ENCODE data around the gene LEMD2. TPM values are rescaled to one million over a fixed set of nuclear protein-coding genes. Genes with fewer than 3 reads are reported as not detected.

LEMD2 gene
- total RNA-seq, 1 experiment from 2014 or later, result 43.9 TPM

DNA sequence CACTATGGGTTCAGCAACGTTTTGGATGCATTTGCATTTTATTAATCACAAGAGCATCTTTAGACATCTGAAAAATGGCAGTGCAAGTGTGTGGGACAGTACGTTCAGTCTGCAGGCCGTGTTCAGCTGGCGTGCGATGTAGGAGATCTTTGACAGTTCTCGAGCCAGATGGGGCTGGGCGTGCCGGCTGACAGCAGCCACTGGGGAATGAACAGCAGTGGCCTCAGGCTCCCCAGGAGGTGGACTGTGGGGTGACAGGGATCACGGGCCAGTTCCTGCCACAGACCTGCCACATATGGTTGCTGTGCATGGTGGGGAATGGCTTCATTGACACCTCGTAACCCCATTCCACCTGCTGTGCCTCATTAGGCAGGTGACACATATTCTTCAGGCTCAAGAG lies 31.3 kb upstream of the LEMD2 start:
- H3K79me2 ChIP-seq (ENCODE audit: insufficient read depth, low read length), result no peaks in the 10 kb centered on the region
- no peak overlapping the region for H2AFZ ChIP-seq (ENCODE audit: low read depth, low read length, poor library complexity, severe bottlenecking)
- BruUV-seq (replicated peaks), result no TSS peak
- ChIA-PET CTCF (no interaction called here), POLR2A (interaction anchor here (0.7 kb wide), 1 partner anchor 58 kb away, joined by 3 read pairs; no protein-coding TSS in a partner anchor), RAD21 (ENCODE audit: low non-redundant PET in 1 of 2, low total read pairs in 2 of 2, uncharacterized antibody in 2 of 2, unreplicated experiment in 2 of 2) (no interaction called here)
- no peak overlapping the region for H3K9ac ChIP-seq (ENCODE audit: low read length)
- no peaks in the 10 kb centered on the region for H3K36me3 ChIP-seq (ENCODE audit: control insufficient read depth in 1 of 2, insufficient read depth in 2 of 2, low read length in 2 of 2)
- intact Hi-C loops (cut with micrococcal nuclease), result no loop called here
- no peak overlapping the region for H3K27ac ChIP-seq (ENCODE audit: low read depth, low read length)
- no peaks in the 10 kb centered on the region for H3K9me3 ChIP-seq (ENCODE audit: control insufficient read depth in 1 of 2, insufficient read depth in 1 of 2, low read depth in 1 of 2, low read length in 2 of 2)
- no peak overlapping the region for H3K4me3 ChIP-seq (replicated peaks in 1 of 2; ENCODE audit: low read depth in 1 of 2, low read length in 2 of 2)
- no peaks in the 10 kb centered on the region for H3K9me2 ChIP-seq (ENCODE audit: insufficient read depth)
- DNase-seq (ENCODE audit: low read depth, low spot score) (no peak), ATAC-seq (no peak)
- H3K4me2 ChIP-seq (ENCODE audit: low read length), result no peak overlapping the region
- H4K20me1 ChIP-seq (ENCODE audit: insufficient read depth), result no peaks in the 10 kb centered on the region
- TF ChIP-seq, protein P1, sequence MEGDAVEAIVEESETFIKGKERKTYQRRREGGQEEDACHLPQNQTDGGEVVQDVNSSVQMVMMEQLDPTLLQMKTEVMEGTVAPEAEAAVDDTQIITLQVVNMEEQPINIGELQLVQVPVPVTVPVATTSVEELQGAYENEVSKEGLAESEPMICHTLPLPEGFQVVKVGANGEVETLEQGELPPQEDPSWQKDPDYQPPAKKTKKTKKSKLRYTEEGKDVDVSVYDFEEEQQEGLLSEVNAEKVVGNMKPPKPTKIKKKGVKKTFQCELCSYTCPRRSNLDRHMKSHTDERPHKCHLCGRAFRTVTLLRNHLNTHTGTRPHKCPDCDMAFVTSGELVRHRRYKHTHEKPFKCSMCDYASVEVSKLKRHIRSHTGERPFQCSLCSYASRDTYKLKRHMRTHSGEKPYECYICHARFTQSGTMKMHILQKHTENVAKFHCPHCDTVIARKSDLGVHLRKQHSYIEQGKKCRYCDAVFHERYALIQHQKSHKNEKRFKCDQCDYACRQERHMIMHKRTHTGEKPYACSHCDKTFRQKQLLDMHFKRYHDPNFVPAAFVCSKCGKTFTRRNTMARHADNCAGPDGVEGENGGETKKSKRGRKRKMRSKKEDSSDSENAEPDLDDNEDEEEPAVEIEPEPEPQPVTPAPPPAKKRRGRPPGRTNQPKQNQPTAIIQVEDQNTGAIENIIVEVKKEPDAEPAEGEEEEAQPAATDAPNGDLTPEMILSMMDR (IDR thresholded peaks at IDR 0.05 in 2 of 3, conservative IDR thresholded peaks at IDR 0.05 in 1 of 3; ENCODE audit: borderline replicate concordance in 1 of 3, insufficient read depth in 1 of 3, low read depth in 2 of 3, low read length in 2 of 3), result no peak
- TF ChIP-seq, protein P2, sequence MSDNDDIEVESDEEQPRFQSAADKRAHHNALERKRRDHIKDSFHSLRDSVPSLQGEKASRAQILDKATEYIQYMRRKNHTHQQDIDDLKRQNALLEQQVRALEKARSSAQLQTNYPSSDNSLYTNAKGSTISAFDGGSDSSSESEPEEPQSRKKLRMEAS (IDR thresholded peaks at IDR 0.05), result no peak
- TF ChIP-seq SIN3A (IDR thresholded peaks at IDR 0.05; ENCODE audit: low read depth) (no peak), CBX3 (IDR thresholded peaks at IDR 0.05; ENCODE audit: low read depth) (no peak), POLR2A (IDR thresholded peaks at IDR 0.05; ENCODE audit: borderline replicate concordance, extremely low read depth, insufficient read depth, insufficient read length) (no peak), ZNF274 (IDR thresholded peaks at IDR 0.05; ENCODE audit: low read depth, low read length) (no peak), RAD21 (IDR thresholded peaks at IDR 0.05; ENCODE audit: low read depth) (no peak), FOSL1 (IDR thresholded peaks at IDR 0.05; ENCODE audit: low read depth) (no peak), EZH2phosphoT487 (IDR thresholded peaks at IDR 0.05; ENCODE audit: borderline replicate concordance) (no peak), POLR2AphosphoS5 (IDR thresholded peaks at IDR 0.05; ENCODE audit: low read depth, low read length) (no peak), CEBPB (IDR thresholded peaks at IDR 0.05; ENCODE audit: low read depth) (no peak), TCF7L2 (IDR thresholded peaks at IDR 0.05; ENCODE audit: borderline replicate concordance, extremely low read depth, insufficient read depth, insufficient read length) (no peak), EGR1 (IDR thresholded peaks at IDR 0.05; ENCODE audit: low read depth) (no peak), SRF (IDR thresholded peaks at IDR 0.05; ENCODE audit: low read depth) (no peak), JUND (IDR thresholded peaks at IDR 0.05) (no peak), YY1 (IDR thresholded peaks at IDR 0.05; ENCODE audit: extremely low read depth, insufficient replicate concordance, low read depth, low read length) (no peak), ELF1 (IDR thresholded peaks at IDR 0.05; ENCODE audit: borderline replicate concordance, low read depth) (no peak)
- TF ChIP-seq, protein P3, sequence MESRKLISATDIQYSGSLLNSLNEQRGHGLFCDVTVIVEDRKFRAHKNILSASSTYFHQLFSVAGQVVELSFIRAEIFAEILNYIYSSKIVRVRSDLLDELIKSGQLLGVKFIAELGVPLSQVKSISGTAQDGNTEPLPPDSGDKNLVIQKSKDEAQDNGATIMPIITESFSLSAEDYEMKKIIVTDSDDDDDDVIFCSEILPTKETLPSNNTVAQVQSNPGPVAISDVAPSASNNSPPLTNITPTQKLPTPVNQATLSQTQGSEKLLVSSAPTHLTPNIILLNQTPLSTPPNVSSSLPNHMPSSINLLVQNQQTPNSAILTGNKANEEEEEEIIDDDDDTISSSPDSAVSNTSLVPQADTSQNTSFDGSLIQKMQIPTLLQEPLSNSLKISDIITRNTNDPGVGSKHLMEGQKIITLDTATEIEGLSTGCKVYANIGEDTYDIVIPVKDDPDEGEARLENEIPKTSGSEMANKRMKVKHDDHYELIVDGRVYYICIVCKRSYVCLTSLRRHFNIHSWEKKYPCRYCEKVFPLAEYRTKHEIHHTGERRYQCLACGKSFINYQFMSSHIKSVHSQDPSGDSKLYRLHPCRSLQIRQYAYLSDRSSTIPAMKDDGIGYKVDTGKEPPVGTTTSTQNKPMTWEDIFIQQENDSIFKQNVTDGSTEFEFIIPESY (IDR thresholded peaks at IDR 0.05; ENCODE audit: extremely low read depth, insufficient replicate concordance, low read length), result no peak
- TF ChIP-seq, protein P4, sequence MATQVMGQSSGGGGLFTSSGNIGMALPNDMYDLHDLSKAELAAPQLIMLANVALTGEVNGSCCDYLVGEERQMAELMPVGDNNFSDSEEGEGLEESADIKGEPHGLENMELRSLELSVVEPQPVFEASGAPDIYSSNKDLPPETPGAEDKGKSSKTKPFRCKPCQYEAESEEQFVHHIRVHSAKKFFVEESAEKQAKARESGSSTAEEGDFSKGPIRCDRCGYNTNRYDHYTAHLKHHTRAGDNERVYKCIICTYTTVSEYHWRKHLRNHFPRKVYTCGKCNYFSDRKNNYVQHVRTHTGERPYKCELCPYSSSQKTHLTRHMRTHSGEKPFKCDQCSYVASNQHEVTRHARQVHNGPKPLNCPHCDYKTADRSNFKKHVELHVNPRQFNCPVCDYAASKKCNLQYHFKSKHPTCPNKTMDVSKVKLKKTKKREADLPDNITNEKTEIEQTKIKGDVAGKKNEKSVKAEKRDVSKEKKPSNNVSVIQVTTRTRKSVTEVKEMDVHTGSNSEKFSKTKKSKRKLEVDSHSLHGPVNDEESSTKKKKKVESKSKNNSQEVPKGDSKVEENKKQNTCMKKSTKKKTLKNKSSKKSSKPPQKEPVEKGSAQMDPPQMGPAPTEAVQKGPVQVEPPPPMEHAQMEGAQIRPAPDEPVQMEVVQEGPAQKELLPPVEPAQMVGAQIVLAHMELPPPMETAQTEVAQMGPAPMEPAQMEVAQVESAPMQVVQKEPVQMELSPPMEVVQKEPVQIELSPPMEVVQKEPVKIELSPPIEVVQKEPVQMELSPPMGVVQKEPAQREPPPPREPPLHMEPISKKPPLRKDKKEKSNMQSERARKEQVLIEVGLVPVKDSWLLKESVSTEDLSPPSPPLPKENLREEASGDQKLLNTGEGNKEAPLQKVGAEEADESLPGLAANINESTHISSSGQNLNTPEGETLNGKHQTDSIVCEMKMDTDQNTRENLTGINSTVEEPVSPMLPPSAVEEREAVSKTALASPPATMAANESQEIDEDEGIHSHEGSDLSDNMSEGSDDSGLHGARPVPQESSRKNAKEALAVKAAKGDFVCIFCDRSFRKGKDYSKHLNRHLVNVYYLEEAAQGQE (IDR thresholded peaks at IDR 0.05; ENCODE audit: low read depth), result no peak
- TF ChIP-seq, protein P5, sequence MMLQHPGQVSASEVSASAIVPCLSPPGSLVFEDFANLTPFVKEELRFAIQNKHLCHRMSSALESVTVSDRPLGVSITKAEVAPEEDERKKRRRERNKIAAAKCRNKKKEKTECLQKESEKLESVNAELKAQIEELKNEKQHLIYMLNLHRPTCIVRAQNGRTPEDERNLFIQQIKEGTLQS (IDR thresholded peaks at IDR 0.05), result no peak
- H3K27me3 ChIP-seq (ENCODE audit: insufficient read depth, low read length), result peaks cover 7% of the 10 kb centered on the region; the same call in 1 of the 2 replicates
- peaks cover 0 to 25% of the 10 kb centered on the region in 2 experiments; a peak in 3 of 4 replicates for H3K4me1 ChIP-seq (ENCODE audit: control insufficient read depth in 1 of 2, insufficient read depth in 2 of 2, low read length in 2 of 2)
